Panc1 (cell line): ENCODE data around the gene GATB.

Experiments
- CTCF ChIP-seq: fragments of 450-650 bp; IDR thresholded peaks from 2 replicates; pipeline ENCODE4 v1.5.1; 2017; ENCODE audit warnings: mild to moderate bottlenecking
- POLR2AphosphoS5 ChIP-seq: IDR thresholded peaks from 2 replicates; pipeline ENCODE4 v1.6.1; 2012; ENCODE audit warnings: mild to moderate bottlenecking, low read depth, low read length, moderate library complexity
- REST ChIP-seq, 2 experiments: IDR thresholded peaks; 2 replicates each; pipeline ENCODE4 v1.6.1; 2011 to 2012; ENCODE audit warnings: low read depth in 2 of 2, control low read depth in 1 of 2, low read length in 1 of 2, mild to moderate bottlenecking in 1 of 2, moderate library complexity in 1 of 2; ENCODE audit not compliant: insufficient read depth in 1 of 2

DNA sequence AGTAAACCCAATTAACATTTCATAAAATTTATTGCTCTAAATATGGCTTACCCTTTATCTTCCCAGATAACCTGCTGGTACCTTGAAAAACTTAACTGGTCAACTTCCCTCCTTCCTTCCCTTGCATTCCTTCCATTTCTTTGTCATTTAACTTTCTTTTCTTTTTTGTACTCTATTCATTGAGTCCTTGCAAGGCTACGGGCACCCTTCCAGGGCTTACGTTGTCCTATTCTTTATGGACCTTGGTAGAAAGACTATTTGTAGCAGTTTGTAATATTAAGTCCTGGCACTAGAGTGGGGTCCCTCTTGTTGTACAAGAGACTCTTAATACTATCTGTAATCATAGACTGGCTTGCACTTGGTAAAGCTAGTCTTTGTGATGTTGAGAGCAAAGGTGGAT is 8.0 kb upstream of the GATB start:
- TF ChIP-seq CTCF (no peak), REST (IDR thresholded peaks at IDR 0.05; ENCODE audit: insufficient read depth in 1 of 2, low read depth in 2 of 2, low read length in 1 of 2) (no peak), POLR2AphosphoS5 (no peak)
